Bronchial epithelial cell (primary cell): Measurements from ENCODE around the gene NF2. TPM values are rescaled to one million over a fixed set of nuclear protein-coding genes. Genes with fewer than 3 reads are reported as not detected.

Experiments used
- DNase-seq: peaks from one replicate; pipeline ENCODE4 v3.0.0-alpha.2; 2010; ENCODE audit warnings: low read depth
- FAIRE-seq: peaks from 2 replicates; lab custom pipeline; 2011; peaks lifted over from hg19 to GRCh38; lab: Jason Lieb, UNC
- H3K27me3 ChIP-seq: 2 replicates; pipeline ENCODE4 v1.5.1; 2011; ENCODE audit warnings: low read length; ENCODE audit not compliant: control insufficient read depth, insufficient read depth
- H3K36me3 ChIP-seq: 2 replicates; pipeline ENCODE4 v1.5.1; 2011; ENCODE audit warnings: low read length; ENCODE audit not compliant: control insufficient read depth, insufficient read depth
- H3K4me3 ChIP-seq: 2 replicates; pipeline ENCODE4 v1.5.1; 2011; ENCODE audit warnings: mild to moderate bottlenecking, low read depth, low read length, control low read depth
- total RNA-seq: library from RNA; depleted of rRNA; stranded (reverse); fragments of >200 nt; gene quantifications from 2 replicates; pipeline ENCODE4 v1.2.1, GENCODE V29; 2014
- TF ChIP-seq, protein P1 (sequence below): IDR thresholded peaks from 2 replicates; pipeline ENCODE4 v1.5.1; 2011; ENCODE audit warnings: mild to moderate bottlenecking, moderate library complexity, low read length, control low read depth, inconsistent platforms; ENCODE audit not compliant: insufficient read depth, severe bottlenecking

NF2 gene
- total RNA-seq, 1 donor from 2014 or later: 28.4 TPM

DNA sequence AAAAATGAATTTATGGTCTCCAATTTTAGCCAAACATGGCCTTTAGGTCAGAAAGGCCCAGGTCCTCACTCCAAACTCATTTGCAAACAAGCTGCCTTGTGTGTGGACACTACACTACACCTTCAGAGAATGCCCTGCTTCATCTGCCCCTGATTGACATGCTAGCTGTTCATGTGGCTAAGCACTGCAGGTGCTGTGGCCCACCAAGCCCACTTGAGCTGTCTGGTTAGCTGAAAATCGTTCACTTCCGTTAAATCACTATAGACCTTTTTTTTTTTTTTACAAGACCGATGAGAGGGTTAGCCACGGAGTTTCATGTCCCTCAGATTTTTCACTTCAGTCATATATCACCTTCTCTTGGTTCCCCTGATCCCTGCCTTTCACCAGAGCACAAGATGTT, 39.3 kb downstream of the NF2 start:
- FAIRE-seq (no peak), DNase-seq (no peak)
- H3K4me3 ChIP-seq: no peak overlapping the region
- H3K27me3 ChIP-seq: no peaks in the 10 kb centered on the region
- H3K36me3 ChIP-seq: peaks cover 3% of the 10 kb centered on the region
- TF ChIP-seq, protein P1, sequence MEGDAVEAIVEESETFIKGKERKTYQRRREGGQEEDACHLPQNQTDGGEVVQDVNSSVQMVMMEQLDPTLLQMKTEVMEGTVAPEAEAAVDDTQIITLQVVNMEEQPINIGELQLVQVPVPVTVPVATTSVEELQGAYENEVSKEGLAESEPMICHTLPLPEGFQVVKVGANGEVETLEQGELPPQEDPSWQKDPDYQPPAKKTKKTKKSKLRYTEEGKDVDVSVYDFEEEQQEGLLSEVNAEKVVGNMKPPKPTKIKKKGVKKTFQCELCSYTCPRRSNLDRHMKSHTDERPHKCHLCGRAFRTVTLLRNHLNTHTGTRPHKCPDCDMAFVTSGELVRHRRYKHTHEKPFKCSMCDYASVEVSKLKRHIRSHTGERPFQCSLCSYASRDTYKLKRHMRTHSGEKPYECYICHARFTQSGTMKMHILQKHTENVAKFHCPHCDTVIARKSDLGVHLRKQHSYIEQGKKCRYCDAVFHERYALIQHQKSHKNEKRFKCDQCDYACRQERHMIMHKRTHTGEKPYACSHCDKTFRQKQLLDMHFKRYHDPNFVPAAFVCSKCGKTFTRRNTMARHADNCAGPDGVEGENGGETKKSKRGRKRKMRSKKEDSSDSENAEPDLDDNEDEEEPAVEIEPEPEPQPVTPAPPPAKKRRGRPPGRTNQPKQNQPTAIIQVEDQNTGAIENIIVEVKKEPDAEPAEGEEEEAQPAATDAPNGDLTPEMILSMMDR: no peak

DNA sequence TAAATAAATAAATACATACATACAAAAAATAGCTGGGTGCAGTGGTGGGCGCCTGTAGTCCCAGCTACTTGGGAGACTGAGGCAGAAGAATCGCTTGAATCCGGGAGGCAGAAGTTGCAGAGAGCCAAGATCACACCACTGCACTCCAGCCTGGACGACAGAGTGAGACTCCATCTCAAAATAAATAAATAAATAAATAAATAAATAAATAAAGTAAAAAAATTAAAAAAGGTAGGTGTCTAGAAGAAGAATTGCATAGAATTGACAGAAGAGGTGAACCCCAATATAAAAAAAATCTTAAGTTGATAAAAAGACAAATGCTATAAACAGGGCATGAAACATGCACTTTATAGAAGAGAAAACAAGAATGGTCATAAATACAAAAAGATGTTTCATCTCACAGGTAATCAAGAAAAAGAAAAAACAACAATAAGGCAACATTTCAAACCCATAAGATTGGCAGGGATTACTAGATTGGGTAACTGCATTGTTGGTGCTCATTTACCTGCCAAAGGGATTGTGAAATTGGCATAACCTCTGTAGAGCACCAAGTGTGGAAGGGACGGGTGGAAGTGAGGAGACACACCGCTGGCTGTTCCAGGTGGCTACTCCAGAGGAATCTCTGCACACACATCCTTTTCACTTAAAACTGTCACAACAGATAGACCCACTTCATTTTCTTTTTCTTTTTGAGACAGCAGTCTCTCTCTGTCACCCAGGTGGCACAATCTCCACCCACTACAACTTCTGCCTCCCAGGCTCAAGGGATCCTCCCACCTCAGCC, 44.7 kb downstream of the NF2 start:
- TF ChIP-seq, protein P1: no peak
- FAIRE-seq: no peak
- no peaks in the 10 kb centered on the region for H3K36me3 ChIP-seq
- DNase-seq: no peak
- no peaks in the 10 kb centered on the region for H3K27me3 ChIP-seq
- H3K4me3 ChIP-seq: no peak overlapping the region

DNA sequence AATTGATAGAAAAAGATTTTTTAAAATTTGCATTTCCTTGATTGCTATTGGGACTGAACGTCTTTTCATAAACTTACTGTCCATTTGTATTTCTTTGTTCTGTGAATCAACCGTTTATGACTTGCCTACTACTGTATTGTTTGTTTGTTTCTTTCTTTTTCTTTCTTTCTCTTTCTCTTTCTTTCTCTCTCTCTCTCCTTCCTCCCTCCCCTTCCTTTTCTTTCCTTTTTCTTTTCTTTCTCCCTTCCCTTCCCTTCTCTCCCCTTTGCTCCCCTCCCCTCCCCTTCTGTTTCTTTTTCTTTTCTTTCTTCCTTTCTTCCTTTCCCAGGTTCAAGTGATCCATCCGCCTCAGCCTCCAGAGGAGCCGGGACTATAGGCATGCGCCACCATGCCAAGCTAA, 46.9 kb downstream of the NF2 start:
- Histone ChIP-seq H3K27me3 (no peaks in the 10 kb centered on the region), H3K4me3 (no peak overlapping the region), H3K36me3 (peaks cover 1% of the 10 kb centered on the region)
- FAIRE-seq (no peak), DNase-seq (no peak)
- TF ChIP-seq, protein P1: no peak

DNA sequence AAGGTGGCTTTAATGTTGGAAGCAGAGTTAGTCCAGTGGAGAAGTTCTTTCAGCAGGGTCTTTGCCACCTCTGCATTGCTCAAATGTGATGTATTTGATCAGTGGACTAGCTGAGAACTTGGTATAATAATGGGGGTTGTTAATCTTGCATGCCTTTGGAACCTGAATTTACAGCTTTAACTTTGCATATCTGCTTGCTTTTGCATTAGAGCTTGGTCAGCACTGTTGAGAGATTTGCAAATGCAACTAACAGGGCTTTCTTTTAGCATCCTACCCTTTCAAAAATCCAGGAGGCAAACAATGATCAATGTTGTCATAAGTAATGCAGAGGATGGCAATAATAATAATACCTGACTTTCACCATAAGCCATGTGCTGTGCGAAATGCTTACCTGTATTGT, 48.2 kb downstream of the NF2 start:
- FAIRE-seq (no peak), DNase-seq (no peak)
- TF ChIP-seq, protein P1: no peak
- H3K36me3 ChIP-seq: peaks cover 4% of the 10 kb centered on the region
- H3K4me3 ChIP-seq: no peak overlapping the region
- H3K27me3 ChIP-seq: no peaks in the 10 kb centered on the region

DNA sequence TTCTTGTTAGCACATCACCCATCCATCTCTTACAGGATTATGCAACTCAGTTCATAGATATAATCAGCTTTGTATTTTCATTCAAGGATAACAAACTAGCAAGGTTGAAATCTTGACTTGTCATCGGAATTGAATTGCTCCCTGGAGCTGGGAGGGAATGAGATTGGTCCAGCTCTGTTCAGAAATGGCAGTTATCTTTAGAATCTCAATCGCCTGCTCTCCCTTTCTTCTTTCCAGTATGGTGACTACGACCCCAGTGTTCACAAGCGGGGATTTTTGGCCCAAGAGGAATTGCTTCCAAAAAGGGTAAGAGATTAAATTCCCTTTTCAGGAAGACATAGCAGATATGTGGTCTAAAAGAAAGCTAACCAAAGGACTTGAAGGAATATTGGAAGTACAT, 51.0 kb downstream of the NF2 start:
- TF ChIP-seq, protein P1: no peak
- no peaks in the 10 kb centered on the region for H3K27me3 ChIP-seq
- peaks cover 6% of the 10 kb centered on the region for H3K36me3 ChIP-seq
- DNase-seq (no peak), FAIRE-seq (no peak)
- no peak overlapping the region for H3K4me3 ChIP-seq

DNA sequence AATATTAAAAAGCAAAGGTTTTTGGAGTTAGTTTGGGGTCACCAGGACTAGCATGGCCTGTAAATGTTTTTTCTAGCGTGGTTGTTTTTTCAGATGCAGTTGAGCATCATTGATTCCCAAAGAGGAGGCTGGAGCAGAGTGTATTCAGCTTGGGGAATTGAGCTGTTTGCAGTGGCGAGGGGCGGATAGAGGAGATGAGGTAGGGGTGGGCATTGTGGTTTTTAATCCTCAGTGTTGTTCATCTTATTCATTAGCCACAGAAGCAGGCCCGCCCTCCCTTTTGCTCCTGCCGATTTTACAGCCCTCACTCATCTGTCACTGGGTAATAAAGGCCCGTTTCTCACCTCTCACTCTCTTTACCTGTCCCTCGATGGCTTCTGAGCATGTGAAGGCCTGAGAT, 51.4 kb downstream of the NF2 start:
- FAIRE-seq: no peak

More for the DNA sequence above, 51.4 kb downstream of the NF2 start:
- no peak for DNase-seq
- Histone ChIP-seq H3K4me3 (no peak overlapping the region), H3K36me3 (peaks cover 6% of the 10 kb centered on the region), H3K27me3 (no peaks in the 10 kb centered on the region)
- TF ChIP-seq, protein P1: no peak
